MM.1S (cell line): Measurements from ENCODE around the gene EPSTI1.

Source experiments
- DNase-seq: peaks from one replicate; pipeline ENCODE4 v3.0.0-alpha.2; 2015
- H2AFZ ChIP-seq: fragments of 300-600 bp; sonication (generic); 2 replicates; pipeline ENCODE4 v1.6.0; 2016; ENCODE audit warnings: antibody characterized with exemption, low read length
- H3F3A ChIP-seq: fragments of 300-600 bp; sonication (generic); 2 replicates; pipeline ENCODE4 v1.6.1; 2016; ENCODE audit warnings: mild to moderate bottlenecking, antibody characterized with exemption, low read length, moderate library complexity, mixed read lengths; ENCODE audit not compliant: insufficient read depth
- H3K27ac ChIP-seq: fragments of 300-600 bp; sonication (generic); 2 replicates; pipeline ENCODE4 v1.5.1; 2016; ENCODE audit warnings: mild to moderate bottlenecking, low read length
- H3K27me3 ChIP-seq: fragments of 300-600 bp; sonication (generic); replicated peaks from 2 replicates; pipeline ENCODE4 v1.6.0; 2016; ENCODE audit warnings: low read length; ENCODE audit not compliant: insufficient read depth
- H3K36me3 ChIP-seq: fragments of 300-600 bp; sonication (generic); replicated peaks from 2 replicates; pipeline ENCODE4 v1.6.1; 2016; ENCODE audit warnings: mild to moderate bottlenecking, low read length, mixed read lengths; ENCODE audit not compliant: insufficient read depth
- H3K4me1 ChIP-seq: fragments of 300-600 bp; sonication (generic); 2 replicates; pipeline ENCODE4 v1.6.1; 2016; ENCODE audit warnings: low read length, mixed read lengths
- H3K4me2 ChIP-seq: fragments of 300-600 bp; sonication (generic); 2 replicates; pipeline ENCODE4 v1.6.0; 2016; ENCODE audit warnings: low read depth, low read length
- H3K4me3 ChIP-seq: fragments of 300-600 bp; sonication (generic); 2 replicates; pipeline ENCODE4 v1.5.1; 2016; ENCODE audit warnings: low read length, mixed read lengths
- H3K79me2 ChIP-seq: fragments of 300-600 bp; sonication (generic); 2 replicates; pipeline ENCODE4 v1.6.1; 2016; ENCODE audit warnings: mixed run types, low read length, mixed read lengths
- H3K9ac ChIP-seq: fragments of 300-600 bp; sonication (generic); 2 replicates; pipeline ENCODE4 v1.6.1; 2016; ENCODE audit warnings: low read length, mixed read lengths
- H3K9me2 ChIP-seq: fragments of 300-600 bp; sonication (generic); replicated peaks from 2 replicates; pipeline ENCODE4 v1.6.1; 2016; ENCODE audit warnings: mild to moderate bottlenecking, low read length, mixed read lengths; ENCODE audit not compliant: insufficient read depth
- H3K9me3 ChIP-seq: fragments of 300-600 bp; sonication (generic); replicated peaks from 2 replicates; pipeline ENCODE4 v1.6.1; 2016; ENCODE audit warnings: mild to moderate bottlenecking, low read length, mixed read lengths; ENCODE audit not compliant: insufficient read depth
- H4K20me1 ChIP-seq: fragments of 300-600 bp; sonication (generic); 2 replicates; pipeline ENCODE4 v1.6.1; 2016; ENCODE audit warnings: mild to moderate bottlenecking, low read length, moderate library complexity, mixed read lengths; ENCODE audit not compliant: insufficient read depth
- CTCF ChIP-seq: fragments of 300-600 bp; sonication (generic); IDR thresholded peaks from 2 replicates; pipeline ENCODE4 v1.5.1; 2016; ENCODE audit warnings: antibody characterized with exemption, low read length, mixed read lengths
- EZH2 ChIP-seq: fragments of 300-600 bp; sonication (generic); optimal IDR thresholded peaks from 2 replicates; pipeline ENCODE3; 2017; ENCODE audit warnings: low read depth, mild to moderate bottlenecking, antibody characterized with exemption, low read length, mixed read lengths
- EZH2phosphoT487 ChIP-seq: fragments of 300-600 bp; sonication (generic); IDR thresholded peaks from 2 replicates; pipeline ENCODE4 v1.6.1; 2018; ENCODE audit warnings: antibody characterized with exemption, low read length

EPSTI1 gene

GRCh38 chr13:42997381-42997780 is 5.3 kb upstream of the EPSTI1 start:
- Histone ChIP-seq H3K27me3 (no peaks in the 10 kb centered on the region), H3K4me3 (no peak overlapping the region), H3K27ac (no peak overlapping the region), H3K9ac (no peak overlapping the region), H4K20me1 (no peaks in the 10 kb centered on the region), H3K4me1 (peaks cover 5% of the 10 kb centered on the region; the same call in 1 of the 2 replicates), H3K79me2 (no peaks in the 10 kb centered on the region), H3K36me3 (no peaks in the 10 kb centered on the region), H3K9me3 (no peaks in the 10 kb centered on the region), H2AFZ (no peak overlapping the region), H3F3A (peaks cover 14% of the 10 kb centered on the region; the same call in 1 of the 2 replicates), H3K4me2 (no peak overlapping the region), H3K9me2 (no peaks in the 10 kb centered on the region)
- no peak for TF ChIP-seq CTCF
- DNase-seq, result no peak

- no peaks in the 10 kb centered on the region for H3K27me3 ChIP-seq
- H3K27ac ChIP-seq, result no peak overlapping the region
- no peak overlapping the region for H3K4me3 ChIP-seq
- H3F3A ChIP-seq, result peaks cover 19% of the 10 kb centered on the region; the same call in 1 of the 2 replicates
- H3K36me3 ChIP-seq, result no peaks in the 10 kb centered on the region
- peaks cover 5% of the 10 kb centered on the region; the same call in 1 of the 2 replicates for H3K4me1 ChIP-seq
- H2AFZ ChIP-seq, result no peak overlapping the region
- no peaks in the 10 kb centered on the region for H4K20me1 ChIP-seq
- TF ChIP-seq EZH2, result no peak
- no peak for TF ChIP-seq CTCF
- no peak for TF ChIP-seq EZH2phosphoT487
- DNase-seq, result no peak
- no peaks in the 10 kb centered on the region for H3K9me3 ChIP-seq
- no peaks in the 10 kb centered on the region for H3K9me2 ChIP-seq
- no peak overlapping the region for H3K4me2 ChIP-seq
- no peak overlapping the region for H3K9ac ChIP-seq
- no peaks in the 10 kb centered on the region for H3K79me2 ChIP-seq
Measured at GRCh38 chr13:42996584-42996983, 4.5 kb upstream of the EPSTI1 start.

GRCh38 chr13:42994878-42995277 is 2.8 kb upstream of the EPSTI1 start:
- Histone ChIP-seq H3K4me3 (no peak overlapping the region), H3K4me2 (no peak overlapping the region), H3K4me1 (peaks cover 11% of the 10 kb centered on the region; the same call in 1 of the 2 replicates), H3K27ac (no peak overlapping the region), H4K20me1 (no peaks in the 10 kb centered on the region), H2AFZ (no peak overlapping the region), H3K36me3 (no peaks in the 10 kb centered on the region), H3F3A (peaks cover 19% of the 10 kb centered on the region; the same call in 1 of the 2 replicates), H3K9me2 (no peaks in the 10 kb centered on the region), H3K9ac (no peak overlapping the region), H3K9me3 (no peaks in the 10 kb centered on the region), H3K27me3 (no peaks in the 10 kb centered on the region), H3K79me2 (no peaks in the 10 kb centered on the region; the same call in 1 of the 2 replicates)
- no peak for TF ChIP-seq EZH2phosphoT487
- TF ChIP-seq EZH2, result no peak
- no peak for TF ChIP-seq CTCF
- DNase-seq, result no peak
